ENCODE results near the gene SOAT2. TPM values are rescaled to one million over a fixed set of nuclear protein-coding genes. Genes with fewer than 3 reads are reported as not detected.

SOAT2 gene
- total RNA-seq, 1 experiment from 2014 or later = not detected

DNA sequence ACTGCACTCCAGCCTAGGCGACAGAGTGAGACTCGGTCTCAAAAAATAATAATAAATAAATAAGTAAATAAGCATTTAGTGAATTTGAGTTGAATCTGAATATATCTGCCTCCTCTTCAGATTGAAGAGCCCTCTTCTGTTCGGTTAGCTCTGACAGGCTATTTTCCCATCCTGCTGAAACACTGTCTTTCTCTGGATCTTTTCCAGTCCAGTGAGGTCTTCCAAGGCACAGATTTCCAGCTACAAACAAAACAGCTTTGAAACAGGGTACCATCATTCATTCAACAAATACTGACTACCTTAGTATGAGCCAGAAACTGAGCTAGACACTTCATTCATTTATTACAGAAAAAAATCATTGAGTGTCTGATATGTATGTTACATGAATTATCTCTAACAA lies 16.9 kb upstream of the SOAT2 start:
- Histone ChIP-seq H3K36me3 (ENCODE audit: control insufficient read depth, insufficient read depth, low read length) (no peaks in the 10 kb centered on the region), H3K27me3 (ENCODE audit: control insufficient read depth, insufficient read depth, low read length) (no peaks in the 10 kb centered on the region), H3K4me1 (ENCODE audit: control insufficient read depth, insufficient read depth, low read length) (no peaks in the 10 kb centered on the region), H3K9me3 (ENCODE audit: control insufficient read depth, insufficient read depth, low read depth, low read length) (no peaks in the 10 kb centered on the region), H3K4me3 (ENCODE audit: low read depth in 2 of 2, low read length in 2 of 2) (no peak overlapping the region), H3K27ac (ENCODE audit: low read length) (no peak overlapping the region)
- ChIA-PET CTCF (interaction anchor here (1.4 kb wide), 1 partner anchor 20 kb away, joined by 4 read pairs; no protein-coding TSS in a partner anchor), POLR2A (no interaction called here)
- ATAC-seq (no peak), DNase-seq (ENCODE audit: low read depth, low spot score) (no peak)
- TF ChIP-seq SIN3A (IDR thresholded peaks at IDR 0.05; ENCODE audit: borderline replicate concordance, insufficient read depth, low read depth, low read length) = no peak
- TF ChIP-seq, protein P1, sequence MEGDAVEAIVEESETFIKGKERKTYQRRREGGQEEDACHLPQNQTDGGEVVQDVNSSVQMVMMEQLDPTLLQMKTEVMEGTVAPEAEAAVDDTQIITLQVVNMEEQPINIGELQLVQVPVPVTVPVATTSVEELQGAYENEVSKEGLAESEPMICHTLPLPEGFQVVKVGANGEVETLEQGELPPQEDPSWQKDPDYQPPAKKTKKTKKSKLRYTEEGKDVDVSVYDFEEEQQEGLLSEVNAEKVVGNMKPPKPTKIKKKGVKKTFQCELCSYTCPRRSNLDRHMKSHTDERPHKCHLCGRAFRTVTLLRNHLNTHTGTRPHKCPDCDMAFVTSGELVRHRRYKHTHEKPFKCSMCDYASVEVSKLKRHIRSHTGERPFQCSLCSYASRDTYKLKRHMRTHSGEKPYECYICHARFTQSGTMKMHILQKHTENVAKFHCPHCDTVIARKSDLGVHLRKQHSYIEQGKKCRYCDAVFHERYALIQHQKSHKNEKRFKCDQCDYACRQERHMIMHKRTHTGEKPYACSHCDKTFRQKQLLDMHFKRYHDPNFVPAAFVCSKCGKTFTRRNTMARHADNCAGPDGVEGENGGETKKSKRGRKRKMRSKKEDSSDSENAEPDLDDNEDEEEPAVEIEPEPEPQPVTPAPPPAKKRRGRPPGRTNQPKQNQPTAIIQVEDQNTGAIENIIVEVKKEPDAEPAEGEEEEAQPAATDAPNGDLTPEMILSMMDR (IDR thresholded peaks at IDR 0.05) = no peak
- no peak for TF ChIP-seq TCF7L2 (IDR thresholded peaks at IDR 0.05; ENCODE audit: low read depth, low read length)
- no peak for TF ChIP-seq POLR2AphosphoS5 (IDR thresholded peaks at IDR 0.05; ENCODE audit: low read depth, low read length)
- TF ChIP-seq REST (IDR thresholded peaks at IDR 0.05; ENCODE audit: insufficient read depth in 1 of 2, low read depth in 2 of 2, low read length in 1 of 2) = no peak
- no TSS peak for BruUV-seq (replicated peaks)
- in situ Hi-C loops (cut with HindIII; ENCODE audit: low pct_unique_long_range_greater_than_20kb, low sequenced_read_pairs) = no loop called here
- intact Hi-C loops (cut with micrococcal nuclease; ENCODE audit: unreplicated experiment) = no loop called here

GRCh38 chr12:53090105-53090504 lies 13.2 kb upstream of the SOAT2 start:
- TF ChIP-seq SIN3A (IDR thresholded peaks at IDR 0.05; ENCODE audit: borderline replicate concordance, insufficient read depth, low read depth, low read length) = no peak
- TF ChIP-seq, protein P1 (IDR thresholded peaks at IDR 0.05) = no peak
- no peak for TF ChIP-seq REST (IDR thresholded peaks at IDR 0.05; ENCODE audit: insufficient read depth in 1 of 2, low read depth in 2 of 2, low read length in 1 of 2)
- TF ChIP-seq TCF7L2 (IDR thresholded peaks at IDR 0.05; ENCODE audit: low read depth, low read length) = no peak
- no peak for TF ChIP-seq POLR2AphosphoS5 (IDR thresholded peaks at IDR 0.05; ENCODE audit: low read depth, low read length)
- intact Hi-C loops (cut with micrococcal nuclease; ENCODE audit: unreplicated experiment) (no loop called here), in situ Hi-C loops (cut with HindIII; ENCODE audit: low pct_unique_long_range_greater_than_20kb, low sequenced_read_pairs) (no loop called here)
- ATAC-seq (no peak), DNase-seq (ENCODE audit: low read depth, low spot score) (no peak)
- no peaks in the 10 kb centered on the region for H3K27me3 ChIP-seq (ENCODE audit: control insufficient read depth, insufficient read depth, low read length)
- H3K9me3 ChIP-seq (ENCODE audit: control insufficient read depth, insufficient read depth, low read depth, low read length) = no peaks in the 10 kb centered on the region
- H3K4me3 ChIP-seq (ENCODE audit: low read depth in 2 of 2, low read length in 2 of 2) = no peak overlapping the region
- ChIA-PET CTCF (no interaction called here), POLR2A (no interaction called here)
- H3K4me1 ChIP-seq (ENCODE audit: control insufficient read depth, insufficient read depth, low read length) = no peaks in the 10 kb centered on the region
- H3K36me3 ChIP-seq (ENCODE audit: control insufficient read depth, insufficient read depth, low read length) = no peaks in the 10 kb centered on the region
- H3K27ac ChIP-seq (ENCODE audit: low read length) = no peak overlapping the region
- no TSS peak for BruUV-seq (replicated peaks)

Data from Panc1 (cell line).